GM08714 (cell line): ENCODE data around the gene SH3RF3.

Experiments
- H3K4me3 ChIP-seq: fragments of 200-500 bp; sonication (Bioruptor generic); 2 replicates; pipeline ENCODE4 v1.5.1; 2014; ENCODE audit warnings: mild to moderate bottlenecking, low read length, inconsistent platforms
- ZNF274 ChIP-seq: IDR thresholded peaks from 2 replicates; pipeline ENCODE4 v1.6.1; 2012; ENCODE audit warnings: mild to moderate bottlenecking, low read depth, low read length

The SH3RF3 gene

DNA sequence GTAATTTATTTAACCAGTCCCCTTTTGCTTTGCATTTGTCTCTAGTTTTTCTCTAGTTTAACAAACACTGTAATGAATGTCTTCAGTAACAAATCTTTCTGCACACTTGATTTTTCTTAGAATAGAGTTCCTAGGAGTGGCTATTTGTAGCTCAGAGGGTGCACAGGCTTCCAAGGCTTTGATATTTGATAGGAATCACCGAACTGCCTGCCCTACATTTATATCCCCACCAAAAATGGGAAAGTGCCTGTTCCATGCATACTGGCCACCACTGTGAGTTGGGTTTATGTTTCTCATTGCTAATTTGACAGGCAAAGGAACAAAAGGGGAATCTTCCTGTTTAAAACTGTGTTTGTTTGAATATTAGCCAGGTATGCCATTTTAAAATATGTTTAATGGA, 238.7 kb downstream of the SH3RF3 start:
- no peak for TF ChIP-seq ZNF274
- no peak overlapping the region for H3K4me3 ChIP-seq

- TF ChIP-seq ZNF274: no peak
- H3K4me3 ChIP-seq: no peak overlapping the region
These were observed 239.8 kb downstream of the SH3RF3 start for GRCh38 chr2:109368798-109369197.

DNA sequence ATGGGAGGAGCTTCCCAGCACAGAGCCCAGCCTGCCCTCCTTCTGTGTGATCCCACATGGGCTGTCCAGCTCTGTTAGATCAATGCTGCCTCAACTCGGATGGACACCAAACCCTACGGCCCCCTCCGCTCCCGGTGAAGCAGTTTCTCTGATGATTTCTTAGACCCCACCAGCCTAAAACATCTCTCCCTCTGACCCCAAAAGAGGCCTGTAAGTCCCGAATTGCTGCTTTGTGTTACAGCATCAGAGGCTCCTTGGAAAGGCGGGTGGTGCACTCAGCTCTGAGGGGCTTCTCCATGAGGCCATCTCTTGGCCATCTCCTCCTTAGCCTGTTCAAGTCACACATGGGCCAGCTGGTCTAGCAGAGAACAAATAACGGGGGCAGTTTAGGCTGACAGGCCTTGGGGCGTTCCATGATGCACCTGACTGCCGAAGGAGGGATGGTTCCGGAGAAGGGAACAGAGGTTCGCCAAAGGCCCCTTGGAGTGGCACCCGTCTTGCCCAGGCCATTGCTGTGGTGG, 240.7 kb downstream of the SH3RF3 start:
- no peak for TF ChIP-seq ZNF274
- no peak overlapping the region for H3K4me3 ChIP-seq

DNA sequence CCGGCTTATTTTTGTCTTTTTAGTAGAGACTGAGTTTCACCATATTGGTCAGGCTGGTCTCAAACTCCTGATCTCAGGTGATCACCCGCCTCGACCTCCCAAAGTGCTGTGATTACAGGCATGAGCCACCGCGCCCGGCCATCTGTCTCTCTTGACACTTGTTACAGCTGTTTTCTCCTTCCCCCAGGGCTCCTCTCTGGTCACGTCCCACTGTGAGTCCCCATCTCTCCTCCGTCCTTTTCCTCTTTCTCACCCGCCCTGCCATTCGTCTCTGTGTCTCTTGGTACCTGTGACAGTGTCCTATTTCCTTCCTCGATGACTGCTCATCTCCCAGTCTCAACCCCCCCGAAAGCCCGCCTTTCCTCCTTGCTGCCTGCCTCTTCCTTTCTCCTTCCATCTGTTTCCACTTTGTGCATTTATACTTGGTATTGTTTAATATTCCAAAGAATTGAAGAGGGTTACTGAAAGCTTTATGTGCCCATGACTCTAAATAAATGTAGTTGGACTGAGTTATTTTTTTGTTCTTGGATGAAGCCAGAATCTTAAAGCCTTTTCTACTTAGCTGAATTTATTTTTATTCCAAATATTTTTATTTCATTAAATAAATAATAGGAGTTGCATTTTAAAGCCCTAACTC, 241.5 kb downstream of the SH3RF3 start:
- H3K4me3 ChIP-seq: no peak overlapping the region
- no peak for TF ChIP-seq ZNF274

DNA sequence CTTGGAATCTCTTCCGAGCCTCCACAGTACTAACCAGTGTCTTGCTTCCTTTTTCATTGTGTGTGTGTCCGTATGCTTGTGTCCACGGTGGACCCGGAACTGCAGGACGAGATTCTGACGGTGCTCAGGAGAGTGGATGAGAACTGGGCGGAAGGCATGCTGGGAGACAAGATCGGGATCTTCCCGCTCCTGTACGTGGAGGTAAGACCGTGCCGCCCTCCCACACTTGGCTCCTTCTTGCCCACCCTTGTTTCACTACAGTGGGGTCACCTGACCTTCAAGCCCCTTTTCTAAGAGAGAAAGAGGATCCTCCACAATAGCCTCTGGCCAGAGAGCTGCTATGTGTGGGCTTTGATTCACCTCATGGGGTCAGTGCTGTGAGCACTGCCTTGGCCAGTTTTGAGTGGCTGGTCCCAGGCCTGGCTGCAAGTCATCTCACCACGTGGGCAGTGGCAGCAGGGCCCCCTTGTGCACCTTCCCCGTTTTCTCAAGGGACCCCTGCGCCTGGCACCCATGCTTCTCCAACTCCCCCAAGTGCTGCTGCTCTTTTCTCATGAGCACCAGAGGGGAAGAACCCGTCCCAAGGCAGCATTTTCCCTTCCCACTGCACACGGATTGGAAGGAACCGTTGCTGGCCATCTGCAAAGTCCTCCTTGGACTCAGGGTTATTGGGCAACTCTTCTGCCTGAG, 242.6 kb downstream of the SH3RF3 start:
- H3K4me3 ChIP-seq: no peak overlapping the region
- TF ChIP-seq ZNF274: no peak

DNA sequence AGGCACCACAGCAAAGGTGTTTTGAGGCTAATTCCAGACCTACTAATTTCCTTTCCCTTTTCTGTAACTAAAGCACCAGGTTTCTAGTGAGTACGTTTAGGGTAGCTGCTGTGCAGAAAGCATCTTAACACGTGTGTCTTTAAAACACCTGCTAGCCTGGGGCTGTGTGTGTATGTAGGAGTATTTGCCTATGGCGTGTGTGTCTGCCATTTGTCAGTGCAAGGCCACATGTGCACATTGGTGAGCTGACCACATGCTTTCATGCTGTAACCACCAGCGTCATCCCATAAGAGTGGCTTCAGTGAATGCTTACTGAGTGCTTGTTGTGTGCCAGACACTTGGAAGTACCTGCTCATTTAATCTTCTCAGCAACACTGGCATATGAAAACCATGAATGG, 243.2 kb downstream of the SH3RF3 start:
- TF ChIP-seq ZNF274: no peak
- no peak overlapping the region for H3K4me3 ChIP-seq

DNA sequence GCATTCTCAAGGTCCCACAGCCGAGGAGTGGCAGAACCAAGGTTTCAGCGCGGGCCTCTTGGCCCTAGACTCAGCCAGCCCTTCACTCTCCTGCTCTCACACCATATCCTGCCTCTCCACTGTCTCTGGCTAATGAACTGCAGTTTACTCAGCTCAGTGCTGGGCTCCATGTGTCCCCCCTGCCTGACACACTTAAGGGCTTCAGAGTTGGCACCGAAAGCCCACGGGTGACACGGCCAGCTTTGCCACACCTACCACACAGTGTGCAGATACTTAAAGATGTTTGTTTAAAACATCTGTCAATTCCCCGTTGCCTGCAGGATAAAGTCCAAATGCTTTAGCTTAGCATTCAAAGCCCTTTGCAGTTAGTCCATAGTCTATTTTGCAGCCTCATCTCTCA, 243.6 kb downstream of the SH3RF3 start:
- no peak for TF ChIP-seq ZNF274
- no peak overlapping the region for H3K4me3 ChIP-seq

- H3K4me3 ChIP-seq: no peak overlapping the region
- TF ChIP-seq ZNF274: no peak
These were observed 245.0 kb downstream of the SH3RF3 start for GRCh38 chr2:109373791-109374547.

- no peak overlapping the region for H3K4me3 ChIP-seq
- TF ChIP-seq ZNF274: no peak
These were observed 245.6 kb downstream of the SH3RF3 start for GRCh38 chr2:109374548-109375130.

- no peak overlapping the region for H3K4me3 ChIP-seq
- no peak for TF ChIP-seq ZNF274
These were observed 246.1 kb downstream of the SH3RF3 start for GRCh38 chr2:109375131-109375561.

DNA sequence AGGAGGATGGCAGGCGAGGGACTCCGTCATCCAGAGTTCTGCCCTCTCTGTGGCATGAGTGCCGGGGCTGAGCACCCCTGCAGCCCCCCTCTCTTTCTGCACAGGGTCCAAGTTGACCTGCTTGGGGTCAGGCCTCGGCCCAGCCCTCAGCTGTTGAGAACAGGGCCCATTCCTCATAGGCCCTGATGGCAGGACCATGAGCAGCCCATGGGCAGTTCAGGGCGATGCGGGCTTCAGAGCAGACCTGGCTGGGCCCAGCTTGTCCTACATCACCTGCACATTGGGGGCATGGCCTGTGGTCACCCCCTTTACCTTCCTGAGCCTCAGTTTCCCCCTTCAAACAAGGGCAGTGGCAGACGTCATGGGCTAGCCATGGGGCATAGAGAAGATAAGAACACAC, 246.7 kb downstream of the SH3RF3 start:
- no peak overlapping the region for H3K4me3 ChIP-seq
- TF ChIP-seq ZNF274: no peak

GRCh38 chr2:109376115-109376514, 247.1 kb downstream of the SH3RF3 start:
- H3K4me3 ChIP-seq: no peak overlapping the region
- TF ChIP-seq ZNF274: no peak

DNA sequence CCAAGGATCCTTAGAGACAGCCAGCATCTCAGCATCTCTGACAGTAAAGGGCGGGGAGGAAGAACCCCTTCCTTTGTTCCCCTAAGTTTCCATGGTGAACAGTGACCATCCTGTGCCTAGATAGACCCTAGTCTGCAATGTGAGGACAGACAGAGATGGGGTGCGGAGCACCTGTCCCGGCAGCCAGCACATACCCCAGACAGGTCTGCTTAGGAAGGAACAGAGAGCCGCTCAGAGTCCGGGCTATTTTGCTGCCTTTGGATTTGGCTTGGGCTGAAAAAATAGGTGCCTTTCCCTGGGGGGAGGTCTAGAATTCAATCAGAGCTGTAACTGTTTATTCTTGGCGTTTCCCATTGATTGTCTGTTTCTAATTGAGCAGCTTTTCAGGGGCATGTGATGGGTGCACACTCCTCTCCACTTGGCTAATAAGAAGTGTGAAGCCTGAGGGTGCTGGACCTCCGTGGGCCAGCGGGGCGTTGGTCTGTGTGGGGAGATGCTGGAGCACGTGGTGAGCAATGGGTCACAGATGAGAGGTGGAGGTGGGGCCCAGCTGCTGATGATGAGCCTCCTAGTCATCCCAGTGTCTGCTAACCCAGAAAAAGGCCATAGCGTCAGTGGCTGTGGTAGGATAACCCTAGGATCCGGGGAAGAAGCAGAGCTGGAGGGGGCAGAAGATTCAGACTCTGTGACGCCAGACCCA, 247.9 kb downstream of the SH3RF3 start:
- TF ChIP-seq ZNF274: no peak
- H3K4me3 ChIP-seq: no peak overlapping the region

DNA sequence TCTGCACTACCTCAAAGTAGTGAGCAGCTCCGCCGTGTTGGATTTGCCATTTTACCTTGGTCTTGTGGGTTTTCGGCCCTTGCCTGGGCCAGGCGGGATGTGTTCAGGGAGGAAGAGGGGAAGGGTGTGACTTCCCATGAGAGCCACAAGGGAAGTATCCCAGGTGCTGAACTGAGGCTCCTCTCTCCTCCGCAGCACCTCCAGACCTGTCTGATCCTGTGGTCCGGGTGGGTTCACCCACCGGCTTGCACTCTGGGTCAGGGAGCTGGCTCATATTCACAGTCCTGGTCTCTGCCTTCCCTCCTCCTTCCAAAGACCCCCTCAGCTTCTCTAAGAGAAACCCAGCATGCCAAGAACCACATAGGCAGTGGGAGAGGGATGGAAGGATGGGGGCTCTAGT, 249.0 kb downstream of the SH3RF3 start:
- TF ChIP-seq ZNF274: no peak
- no peak overlapping the region for H3K4me3 ChIP-seq
